G401.6 (cell line): ENCODE measurements around the gene GAS2L3.
"Not testable (repeated sequence)": the region's sequence is repeated elsewhere in the genome, so short reads cannot be mapped to it uniquely, and the experiment has no call there.

ENCODE experiments used
- FAIRE-seq: peaks from 2 replicates; lab custom pipeline; 2012; peaks lifted over from hg19 to GRCh38; lab: Jason Lieb, UNC

The GAS2L3 gene

DNA sequence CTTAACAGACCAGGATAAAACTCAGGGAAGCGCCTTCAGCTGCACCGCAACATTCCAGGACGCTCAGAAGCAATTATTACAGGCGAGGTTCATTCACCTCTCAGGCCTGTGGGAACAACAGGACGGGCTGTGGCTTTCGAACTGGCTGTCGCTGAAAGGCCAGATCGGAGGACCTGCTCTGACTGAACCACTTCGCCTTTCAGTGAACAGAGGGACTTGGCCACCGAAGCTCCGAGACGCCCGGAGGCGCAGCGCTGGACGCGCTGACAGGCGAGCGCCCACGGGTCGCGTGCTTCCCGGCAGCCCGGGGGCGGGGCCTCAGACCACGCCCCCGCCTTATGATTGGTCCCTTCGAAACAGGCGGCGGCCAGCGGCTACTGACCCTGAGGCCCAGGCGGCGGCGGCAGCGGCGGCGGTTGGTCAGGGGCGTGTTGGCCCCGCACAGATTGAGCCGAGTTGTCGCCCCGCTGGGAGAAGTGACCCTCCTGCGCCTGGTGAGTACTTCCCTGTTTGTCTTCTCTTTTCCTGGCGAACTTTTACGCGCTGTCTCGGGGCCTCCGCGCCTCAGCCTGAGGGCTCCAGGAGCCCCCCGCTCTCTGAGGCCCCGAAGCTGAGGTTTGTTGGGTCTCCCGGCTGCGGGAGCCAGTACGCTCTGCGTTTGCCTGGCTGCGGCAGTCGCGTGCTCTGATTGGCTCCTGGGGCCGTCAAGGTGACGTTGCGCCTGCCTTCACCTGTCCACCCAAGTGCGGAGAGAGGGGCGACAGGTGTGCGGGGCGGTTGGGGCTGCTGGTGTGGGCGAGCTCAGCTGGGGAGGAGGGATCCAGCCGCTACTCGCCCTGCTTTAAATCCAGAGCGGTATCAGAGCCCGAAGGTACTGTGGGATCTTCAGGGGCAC, at the start of gene GAS2L3:
Gene GAS2L3 (plus strand): TSS at position 393 of the 895 bp plus-strand sequence. CDS start 21,221 bp downstream, outside the sequence.
- peak; percentile 41 for FAIRE-seq

DNA sequence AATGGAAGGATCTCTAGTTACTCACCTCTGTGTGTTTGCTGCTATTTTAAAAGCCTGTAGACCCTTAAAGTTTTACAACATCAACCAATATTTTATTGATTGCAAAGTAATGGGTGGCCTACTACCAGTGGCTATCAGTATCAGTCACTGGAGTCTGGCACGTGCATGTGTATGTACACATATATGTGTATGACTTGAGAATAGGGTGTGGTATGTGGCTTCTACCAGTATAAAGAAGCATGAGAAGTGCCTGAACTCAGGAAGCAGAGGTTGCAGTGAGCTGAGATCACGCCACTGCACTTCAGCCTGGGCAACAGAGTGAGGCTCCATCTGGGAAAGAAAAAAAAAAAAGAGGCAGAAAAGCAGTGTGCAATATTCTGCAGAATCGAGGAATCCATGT, 45.5 kb upstream of the GAS2L3 start:
- FAIRE-seq: no peak

DNA sequence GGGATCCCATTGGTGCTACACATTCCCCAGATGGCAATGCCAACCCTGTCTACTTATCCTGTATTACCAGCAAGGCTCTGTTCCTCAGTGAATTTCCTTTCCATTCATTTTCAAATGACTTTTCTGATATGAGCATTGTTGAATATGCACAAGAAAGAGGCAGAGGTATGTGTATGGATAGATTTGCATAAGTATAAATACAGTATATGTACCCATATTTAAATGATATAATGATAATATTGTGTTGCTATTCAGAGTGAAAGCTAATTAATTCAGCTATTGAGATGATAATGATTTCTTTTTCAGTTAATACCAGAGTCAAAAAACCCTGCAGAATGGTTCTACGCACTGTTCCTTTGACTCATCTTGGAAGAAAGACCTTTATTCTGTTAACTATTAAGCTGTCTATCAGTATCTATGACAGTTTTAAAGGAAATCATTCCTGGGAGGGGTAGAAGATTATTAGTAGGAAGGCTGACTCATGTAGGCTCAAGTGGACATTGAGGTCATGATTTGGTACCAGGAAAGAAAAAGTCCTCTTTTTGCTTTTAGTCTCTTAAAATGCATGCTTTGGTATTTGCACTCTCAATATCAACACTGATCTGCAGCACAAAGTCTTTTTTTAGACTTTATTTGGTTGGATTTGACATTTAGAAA, 44.9 kb upstream of the GAS2L3 start:
- no peak for FAIRE-seq

DNA sequence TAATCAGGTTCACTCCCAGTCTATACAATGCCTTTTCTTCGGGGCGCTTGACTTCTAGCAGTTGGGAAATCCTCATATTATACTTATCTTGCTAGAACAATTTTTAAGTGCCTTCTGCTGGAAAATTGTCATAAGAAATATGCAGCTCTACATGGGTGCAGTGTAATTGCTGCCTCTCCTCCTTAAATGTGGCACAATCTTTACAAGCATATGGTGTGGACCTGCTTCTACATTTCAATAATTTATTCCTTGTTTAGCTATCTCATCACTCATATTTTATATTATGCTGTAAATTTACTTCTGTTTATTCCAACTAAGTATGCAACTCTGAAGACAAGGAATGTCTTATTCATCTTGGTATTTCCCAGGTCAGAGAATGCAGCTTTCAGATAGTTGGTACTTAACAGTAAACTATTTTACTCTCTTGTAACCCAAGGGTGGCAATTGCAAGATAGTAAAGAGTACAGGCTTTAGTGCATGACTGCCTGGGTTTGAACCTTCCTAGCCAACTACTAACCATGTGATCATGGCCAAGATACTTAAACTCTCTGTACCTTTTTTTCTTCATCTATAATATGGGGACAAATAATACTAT, 43.6 kb upstream of the GAS2L3 start:
- FAIRE-seq: no peak

DNA sequence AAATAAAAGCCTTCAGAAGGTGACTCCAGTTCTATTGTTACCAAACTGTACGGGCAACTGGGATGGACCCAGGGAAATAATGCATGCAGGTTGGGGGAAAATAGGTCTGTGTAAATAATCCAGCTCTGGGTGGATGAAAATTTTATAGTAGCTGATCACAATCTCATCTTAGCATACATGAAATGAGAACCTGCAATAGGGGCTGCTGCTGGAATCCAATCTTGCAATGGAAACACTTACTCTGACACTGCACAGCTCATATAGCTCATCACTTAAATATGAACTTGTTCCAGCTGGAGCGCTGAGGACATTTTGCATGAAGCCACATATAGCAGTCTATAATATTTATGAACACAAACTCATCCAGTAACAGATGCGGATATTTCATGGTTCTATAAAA, 40.1 kb upstream of the GAS2L3 start:
- FAIRE-seq: no peak

DNA sequence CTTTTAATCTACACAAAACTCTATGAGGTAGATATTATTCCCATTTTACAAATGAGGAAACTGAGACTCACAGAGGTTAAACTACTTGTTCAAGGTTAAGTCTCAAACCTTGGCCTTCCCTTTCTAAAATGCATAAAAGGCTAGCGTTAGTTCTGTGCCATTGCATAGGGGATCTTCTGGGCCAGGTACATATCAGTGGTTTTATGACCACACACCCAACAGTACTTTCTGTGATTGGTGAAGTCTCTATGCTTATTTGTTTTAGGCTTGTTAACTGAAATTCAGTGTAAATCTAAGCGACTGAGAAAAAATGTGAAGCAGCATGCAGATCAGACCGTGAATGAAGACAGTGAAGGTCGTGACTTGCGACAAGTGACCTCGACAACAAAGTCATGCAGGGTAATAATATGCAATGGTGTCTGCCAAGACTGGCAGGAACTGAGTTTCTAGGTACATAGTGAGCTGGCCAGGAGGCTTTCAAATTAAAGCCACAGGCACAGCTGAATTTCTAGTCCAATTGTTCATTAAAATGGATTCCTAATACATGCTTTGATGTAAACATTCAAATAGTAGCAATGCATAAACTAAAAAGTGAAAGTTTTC, 38.8 kb upstream of the GAS2L3 start:
- FAIRE-seq: no peak

DNA sequence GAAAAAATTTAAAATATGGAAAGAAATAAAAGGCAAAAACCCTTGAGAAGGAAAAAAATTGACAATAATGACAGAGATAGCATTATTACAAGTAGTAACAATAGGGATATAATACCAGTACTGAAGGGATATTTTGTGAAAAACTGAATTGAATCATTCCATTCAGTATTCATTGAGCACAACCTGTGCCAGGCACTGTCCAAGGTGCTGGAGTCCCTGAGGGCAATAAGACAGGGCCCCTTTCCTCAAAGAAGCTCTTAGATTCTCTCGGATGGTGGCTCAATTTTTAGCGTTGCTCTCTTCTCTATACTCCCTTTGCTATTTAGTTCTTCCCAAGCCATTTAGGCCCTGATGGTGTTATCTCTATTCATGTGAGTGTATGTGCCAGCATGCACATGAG, 34.3 kb upstream of the GAS2L3 start:
- no peak for FAIRE-seq

DNA sequence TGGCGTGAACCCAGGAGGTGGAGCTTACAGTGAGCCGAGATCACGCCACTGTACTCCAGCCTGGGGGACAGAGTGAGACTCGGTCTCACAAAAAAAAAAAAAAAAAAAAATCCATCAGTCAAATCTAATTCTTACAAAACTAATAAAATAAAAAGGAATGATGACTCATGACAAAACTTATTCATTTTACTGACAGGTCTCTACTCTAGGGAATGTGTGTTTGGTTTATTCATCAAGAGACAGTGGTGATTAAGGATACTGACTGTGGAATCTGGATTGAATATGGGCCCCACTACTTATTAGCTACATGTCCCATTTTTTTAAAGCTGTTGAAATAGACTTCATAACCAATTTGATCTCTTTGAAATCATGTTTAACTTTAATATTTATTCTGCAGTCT, 29.3 kb upstream of the GAS2L3 start:
- FAIRE-seq: no peak

DNA sequence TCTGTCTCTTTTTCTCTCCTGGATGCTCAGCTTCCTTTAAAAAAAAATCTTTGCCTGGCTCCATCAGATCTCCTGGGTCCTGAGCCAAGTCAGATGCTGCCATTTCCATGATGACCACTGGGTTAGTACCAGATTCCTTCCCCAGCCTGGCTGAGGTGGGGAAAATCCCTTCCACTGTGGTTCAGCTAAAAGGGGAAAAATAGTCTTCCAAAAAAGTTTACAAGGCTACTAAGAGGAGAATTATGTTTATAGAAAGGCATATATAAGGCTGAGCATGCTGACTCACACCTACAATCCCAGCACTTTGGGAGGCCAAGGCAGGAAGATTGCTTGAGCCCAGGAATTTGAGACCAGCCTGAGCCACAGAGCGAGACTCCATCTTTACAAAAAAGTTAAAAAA, 28.4 kb upstream of the GAS2L3 start:
- no peak for FAIRE-seq

DNA sequence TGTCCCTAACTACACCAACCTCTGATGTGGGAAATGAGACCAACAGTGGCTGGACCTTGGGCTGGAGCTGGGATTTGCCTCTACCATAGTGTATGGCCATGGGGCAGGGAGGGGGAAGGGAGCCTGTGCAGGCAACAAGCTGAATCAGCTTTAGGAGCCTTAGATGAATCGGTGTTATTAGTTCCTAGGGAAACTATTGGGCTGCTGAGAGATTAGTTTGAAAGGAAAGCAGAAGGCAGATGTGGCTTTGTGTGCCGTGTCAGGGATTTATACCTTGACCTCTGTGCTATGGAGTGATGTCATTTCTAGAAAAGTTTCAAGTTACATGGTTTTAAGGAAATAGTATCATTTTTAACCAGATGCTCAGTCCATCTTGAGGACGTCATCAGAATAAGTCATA, 19.5 kb upstream of the GAS2L3 start:
- FAIRE-seq: no peak

DNA sequence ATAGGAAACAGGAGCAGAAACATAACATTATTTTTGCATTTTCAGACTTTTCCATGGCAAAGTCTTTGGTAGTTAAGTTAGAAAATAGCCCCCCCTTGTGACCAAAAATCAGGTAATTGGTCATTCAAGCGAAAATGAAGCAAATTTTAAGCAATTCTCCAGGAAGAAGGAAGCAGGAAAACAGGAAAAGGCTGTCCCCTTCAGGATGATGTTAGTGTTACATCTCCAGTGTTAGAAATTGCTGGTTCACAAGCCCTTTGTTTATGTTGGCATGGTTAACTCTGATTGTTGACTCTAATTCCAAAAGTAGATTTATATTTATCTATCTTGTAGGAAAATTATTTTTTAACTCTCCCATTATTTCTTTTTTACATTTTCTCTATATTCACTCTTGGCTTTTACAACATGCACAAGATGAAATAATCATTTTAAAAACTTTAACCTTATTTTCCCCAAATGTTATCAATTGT, 18.8 kb upstream of the GAS2L3 start:
- FAIRE-seq: peak; percentile 99

DNA sequence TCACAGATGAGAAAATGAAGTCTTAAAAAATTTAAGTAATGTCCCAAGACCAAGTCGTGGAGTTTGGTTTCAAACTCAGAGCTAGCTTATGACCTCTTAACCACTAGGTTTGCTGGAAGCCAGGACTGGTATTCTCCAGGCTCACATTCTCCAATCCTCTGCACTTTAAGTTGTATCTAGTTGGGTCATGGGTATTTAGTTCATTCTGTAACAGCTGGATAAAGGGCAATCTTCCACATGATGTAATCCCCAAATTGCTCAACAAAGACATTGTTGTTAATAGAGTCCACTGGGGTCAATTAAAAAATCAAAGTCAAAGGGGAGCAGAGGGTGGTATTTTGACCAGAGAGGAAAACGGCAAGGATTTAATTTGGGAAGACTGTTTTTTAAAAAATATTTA, 17.8 kb upstream of the GAS2L3 start:
- no peak for FAIRE-seq

DNA sequence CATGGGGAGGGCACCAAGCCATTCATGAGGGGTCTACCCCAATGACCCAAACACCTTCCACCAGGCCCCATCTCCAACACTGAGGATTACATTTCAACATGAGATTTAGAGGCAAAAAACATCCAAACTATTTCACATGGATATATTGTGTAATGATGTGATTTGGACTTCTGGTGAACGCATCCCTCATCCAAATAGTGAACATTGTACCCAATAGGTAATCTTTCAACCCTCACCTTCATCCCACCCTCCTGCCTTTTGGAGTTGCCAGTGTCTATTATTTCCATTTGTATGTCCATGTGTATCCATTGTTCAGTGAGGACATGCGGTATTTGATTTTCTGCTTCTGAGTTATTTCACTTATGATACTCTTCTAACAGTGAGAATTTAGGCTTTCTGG, 16.1 kb upstream of the GAS2L3 start:
- FAIRE-seq: no peak

DNA sequence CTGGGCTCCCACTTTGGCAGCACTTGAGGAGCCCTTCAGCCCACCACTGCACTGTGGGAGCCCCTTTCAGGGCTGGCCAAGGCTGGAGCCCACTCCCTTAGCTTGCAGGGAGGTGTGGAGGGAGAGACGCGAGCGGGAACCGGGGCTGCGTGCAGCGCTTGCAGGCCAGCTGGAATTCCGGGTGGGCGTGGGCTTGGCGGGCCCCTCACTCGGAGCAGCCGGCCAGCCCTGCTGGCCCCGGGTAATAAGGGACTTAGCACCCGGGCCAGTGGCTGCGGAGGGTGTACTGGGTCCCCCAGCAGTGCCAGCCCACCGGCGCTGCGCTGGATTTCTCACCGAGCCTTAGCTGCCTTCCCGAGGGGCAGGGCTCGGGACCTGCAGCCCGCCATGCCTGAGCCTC, 14.2 kb upstream of the GAS2L3 start:
- not testable (repeated sequence) for FAIRE-seq

DNA sequence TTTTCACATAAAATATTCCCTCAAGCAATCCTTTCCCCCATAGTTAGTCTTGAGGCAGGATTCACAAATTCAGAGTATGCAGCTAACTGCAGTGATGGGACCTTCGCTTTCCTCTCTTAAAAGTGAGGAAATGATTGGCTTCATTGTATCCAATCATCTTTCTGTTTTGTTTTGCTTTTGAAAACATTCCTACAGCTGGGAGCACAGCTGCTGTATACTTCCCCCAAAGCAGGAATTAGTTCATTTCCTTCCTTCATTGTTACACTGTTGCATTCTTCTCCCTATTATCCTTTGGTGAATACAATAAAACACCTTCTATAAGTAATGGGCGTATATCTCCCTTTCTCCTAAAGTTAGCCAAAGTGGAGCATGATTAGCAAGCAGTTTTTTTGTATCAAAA, 9.4 kb upstream of the GAS2L3 start:
- no peak for FAIRE-seq

DNA sequence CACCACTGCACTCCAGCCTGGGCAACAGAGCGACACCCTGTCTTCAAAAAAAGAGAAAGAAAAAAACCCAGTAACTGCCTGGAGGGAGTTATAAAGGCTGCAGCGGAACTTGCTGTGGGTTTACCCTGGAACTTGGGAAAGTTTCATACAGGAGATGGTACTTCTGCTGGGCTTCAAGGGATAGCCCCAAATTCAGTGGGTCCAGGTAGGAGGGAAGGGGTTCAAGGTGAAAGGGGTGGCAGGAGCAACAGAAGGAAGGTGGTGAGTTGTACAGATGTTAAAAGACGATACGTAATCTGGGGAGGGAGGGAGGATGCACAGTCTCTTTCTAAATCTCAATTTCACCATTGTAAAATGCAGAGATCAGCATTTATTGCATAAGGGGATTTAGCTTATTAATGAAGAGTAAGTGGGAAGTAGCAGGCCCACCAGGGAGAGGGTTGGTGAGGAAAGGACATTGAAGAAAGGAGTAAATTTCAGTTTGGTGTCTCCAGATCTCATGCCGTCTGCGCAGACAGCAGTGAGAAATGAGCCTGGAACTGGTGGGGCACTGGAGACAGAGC, 8.5 kb upstream of the GAS2L3 start:
- FAIRE-seq: no peak

DNA sequence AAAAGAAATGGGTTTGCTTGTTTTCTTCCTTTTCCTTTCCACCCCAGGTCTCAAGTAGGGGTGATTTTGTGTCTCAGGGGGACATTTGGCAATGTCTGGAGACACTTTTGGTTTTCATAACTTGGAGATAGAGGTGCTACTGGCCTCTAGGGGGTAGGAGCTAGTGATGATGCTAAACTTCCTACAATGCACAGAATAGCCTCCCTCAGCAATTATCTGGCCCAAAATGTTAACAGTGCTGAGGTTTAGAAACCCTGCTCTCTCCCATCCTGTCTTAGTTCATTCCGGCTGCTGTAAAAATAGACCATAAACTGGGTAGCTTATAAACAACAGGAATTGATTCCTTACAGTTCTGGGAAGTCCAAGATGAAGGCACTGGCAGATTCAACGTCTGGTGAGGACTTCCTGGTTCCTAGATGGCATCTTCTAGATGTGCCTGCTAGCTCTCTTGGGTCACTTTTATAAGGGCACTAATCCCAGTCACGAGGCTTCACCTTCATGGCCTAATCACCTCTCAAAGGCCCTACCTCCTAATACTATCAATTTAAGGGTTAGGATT, 7.4 kb upstream of the GAS2L3 start:
- FAIRE-seq: no peak

DNA sequence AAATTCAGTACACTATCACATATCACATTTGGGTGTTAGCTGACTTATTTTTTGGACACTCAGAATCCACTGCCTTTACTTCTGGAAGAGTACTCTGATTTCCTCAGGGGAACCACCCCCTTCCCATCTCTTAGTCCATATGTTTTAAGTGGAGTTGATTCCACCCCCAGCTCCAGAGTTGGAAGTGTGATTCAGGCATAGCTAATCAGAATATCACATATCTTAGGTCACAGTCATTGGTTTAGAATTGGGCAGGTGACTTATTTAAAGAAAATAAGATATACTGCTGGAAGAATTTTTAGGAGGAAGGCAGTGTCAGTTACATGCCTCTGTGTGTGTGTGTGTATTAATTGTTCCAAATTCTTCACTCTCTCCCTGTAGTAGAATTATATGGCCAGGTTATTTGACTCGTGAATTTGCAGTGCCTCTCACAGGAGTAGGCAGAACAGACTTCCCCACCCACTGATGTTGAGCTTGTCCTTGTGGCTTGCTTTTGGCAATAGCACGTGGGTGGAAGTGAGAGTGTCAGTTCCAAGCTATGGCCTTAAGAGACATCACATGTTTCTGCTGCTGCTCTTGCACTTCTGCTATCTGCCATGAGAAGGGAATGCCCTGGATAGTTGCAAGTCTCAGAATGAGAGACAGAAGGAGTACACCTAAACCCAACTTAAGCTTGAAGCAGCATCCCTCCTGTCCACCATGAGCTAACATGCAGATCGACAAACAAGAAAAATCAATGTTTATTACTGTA, 6.4 kb upstream of the GAS2L3 start:
- no peak for FAIRE-seq

DNA sequence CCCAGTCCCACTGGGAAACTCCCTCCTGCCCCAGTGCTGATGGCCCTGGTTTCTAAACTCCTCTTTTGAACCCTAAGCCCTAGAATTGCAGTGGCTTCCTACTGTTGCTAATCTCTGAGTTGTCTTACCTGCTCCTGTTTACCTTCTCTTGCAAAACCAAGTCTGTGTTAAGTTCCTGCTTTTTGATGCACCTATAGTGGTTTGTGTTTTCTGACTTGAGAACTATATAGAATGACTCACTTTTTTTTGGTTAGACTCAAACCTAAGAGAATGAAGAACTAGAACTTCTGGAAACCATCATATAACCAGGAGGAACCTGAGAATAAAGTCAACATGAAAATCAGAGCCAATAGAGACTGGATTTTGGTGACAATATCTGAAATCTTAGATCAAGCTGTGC, 5.5 kb upstream of the GAS2L3 start:
- no peak for FAIRE-seq

DNA sequence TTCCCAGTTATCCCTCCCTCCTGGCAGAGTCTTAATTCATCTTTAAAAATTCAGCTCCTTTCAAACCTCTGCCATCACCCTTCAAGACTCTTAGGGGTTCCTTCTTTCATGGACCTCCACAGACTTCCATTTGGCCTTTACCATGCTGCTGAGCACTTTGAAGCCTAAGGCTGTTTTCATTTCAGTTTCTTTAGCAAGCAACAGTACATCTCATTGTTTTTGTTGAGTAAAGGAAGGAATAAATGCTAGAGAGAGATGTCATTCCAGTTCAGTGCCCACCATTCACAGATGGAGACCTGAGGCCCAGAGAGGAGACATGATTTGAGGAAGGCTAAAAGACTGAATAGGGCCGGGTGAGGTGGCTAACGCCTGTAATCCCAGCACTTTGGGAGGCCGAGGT, 1.3 kb upstream of the GAS2L3 start:
- FAIRE-seq: no peak
